Small intestine (tissue), 7 donors: ENCODE results near the gene SPAG16. TPM values are rescaled to one million over a fixed set of nuclear protein-coding genes. Genes with fewer than 3 reads are reported as not detected.
"Not testable (repeated sequence)": the region's sequence is repeated elsewhere in the genome, so short reads cannot be mapped to it uniquely, and the experiment has no call there.

Experiments used
- DNase-seq, 2 donors: peaks; one replicate each; pipeline versions ENCODE4 v3.0.0 to v3.0.0-alpha.2; 2013
- FAIRE-seq: peaks from 2 replicates; lab custom pipeline; 2012; peaks lifted over from hg19 to GRCh38; lab: Jason Lieb, UNC
- H3K27ac ChIP-seq, 3 donors: one replicate each; pipeline ENCODE4 v1.5.1; 2013; ENCODE audit warnings: low read length in 2 of 3, mild to moderate bottlenecking in 2 of 3, control low read depth in 1 of 3, inconsistent platforms in 1 of 3, low read depth in 1 of 3, moderate library complexity in 1 of 3
- H3K27me3 ChIP-seq, 3 donors: one replicate each; pipeline ENCODE4 v1.6.1; 2013; ENCODE audit warnings: low read length in 3 of 3, inconsistent platforms in 1 of 3; ENCODE audit not compliant: control insufficient read depth in 3 of 3, insufficient read depth in 3 of 3
- H3K36me3 ChIP-seq, 3 donors: one replicate each; pipeline ENCODE4 v1.6.1; 2013; ENCODE audit warnings: low read length in 3 of 3, inconsistent platforms in 1 of 3, low read depth in 1 of 3, mild to moderate bottlenecking in 1 of 3, moderate library complexity in 1 of 3; ENCODE audit not compliant: control insufficient read depth in 3 of 3, insufficient read depth in 2 of 3
- H3K4me1 ChIP-seq, 3 donors: one replicate each; pipeline ENCODE4 v1.6.1; 2013; ENCODE audit warnings: low read length in 2 of 3, inconsistent platforms in 1 of 3, low read depth in 1 of 3, mild to moderate bottlenecking in 1 of 3, moderate library complexity in 1 of 3; ENCODE audit not compliant: control insufficient read depth in 3 of 3, insufficient read depth in 2 of 3
- H3K4me3 ChIP-seq, 3 donors: one replicate each; pipeline ENCODE4 v1.5.1; 2013; ENCODE audit warnings: low read length in 3 of 3, control low read depth in 1 of 3, inconsistent platforms in 1 of 3, low read depth in 1 of 3, mild to moderate bottlenecking in 1 of 3, moderate library complexity in 1 of 3
- H3K9me3 ChIP-seq, 2 donors: one replicate each; pipeline ENCODE4 v1.6.1; 2013; ENCODE audit warnings: low read depth in 1 of 2, low read length in 1 of 2; ENCODE audit not compliant: control insufficient read depth in 2 of 2, insufficient read depth in 1 of 2
- WGBS, 3 donors: extraction: QIAGEN DNeasy Blood & Tissue Kit; methylation state at CpG; one replicate each; pipeline ENCODE4 v1.1.7; 2013; 5-methylcytosine and 5-hydroxymethylcytosine counted together
- polyA plus RNA-seq, 4 donors: library from polyadenylated mRNA; stranded (reverse) in 3 of 4; unstranded in 1 of 4; fragments of 200-250 nt in 3 of 4; fragments of 120-200 nt in 1 of 4; gene quantifications; one replicate each; pipeline versions ENCODE4 v1.2.1 to v1.2.3, GENCODE V29; 2013
- donor health status: healthy with polysubstance abuse.
- donor health status: control.
- donor health status: control.
- donor health status: Bipolar disorder and iron deficiency.
- donor health status: healthy.

Gene SPAG16
- polyA plus RNA-seq, 4 donors: 15.4 to 52.5 (median 18.9) TPM

- Histone ChIP-seq H3K27me3 (no peaks in the 10 kb centered on the region), H3K36me3 (no peaks in the 10 kb centered on the region), H3K9me3 (no peaks in the 10 kb centered on the region), H3K27ac (no peak overlapping the region), H3K4me3 (no peak overlapping the region), H3K4me1 (no peaks in the 10 kb centered on the region)
- 90 to 98% (median 95%) methylated on average over 1 of the region's 1 CpG for WGBS, 3 donors
- FAIRE-seq: peak; percentile 5
- no peak for DNase-seq
Measured at GRCh38 chr2:213376644-213377043, 92.4 kb downstream of the SPAG16 start.

DNA sequence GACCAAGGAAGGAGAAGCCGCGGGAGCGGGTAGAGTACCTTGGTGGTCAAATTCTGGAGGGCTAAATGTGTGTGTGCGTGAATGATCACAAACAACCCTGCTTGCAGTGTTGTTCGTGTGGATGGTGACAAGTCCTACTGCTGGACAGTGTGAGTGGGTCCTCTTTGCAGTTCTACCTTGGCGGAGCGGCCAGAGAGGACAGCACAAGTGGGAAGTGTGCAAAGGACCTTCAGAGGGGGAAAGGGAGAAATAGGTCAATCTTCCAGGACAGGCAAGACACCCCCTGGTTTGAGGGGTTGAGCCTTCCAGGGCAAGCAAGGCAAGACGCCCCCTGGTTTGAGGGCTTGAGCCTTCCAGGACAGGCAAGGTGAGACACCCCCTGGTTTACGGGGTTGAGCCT is 122.8 kb downstream of the SPAG16 start:
- not testable (repeated sequence) for H3K27ac ChIP-seq, H3K36me3 ChIP-seq, DNase-seq, H3K4me3 ChIP-seq, FAIRE-seq, H3K27me3 ChIP-seq
- 94 to 97% (median 95%) methylated on average over 9 of the region's 9 CpGs for WGBS, 3 donors
- peaks cover 0 to 12% of the 10 kb centered on the region in 2 donors for H3K9me3 ChIP-seq
- H3K4me1 ChIP-seq: peaks cover 0 to 13% (median 0%) of the 10 kb centered on the region in 3 donors

DNA sequence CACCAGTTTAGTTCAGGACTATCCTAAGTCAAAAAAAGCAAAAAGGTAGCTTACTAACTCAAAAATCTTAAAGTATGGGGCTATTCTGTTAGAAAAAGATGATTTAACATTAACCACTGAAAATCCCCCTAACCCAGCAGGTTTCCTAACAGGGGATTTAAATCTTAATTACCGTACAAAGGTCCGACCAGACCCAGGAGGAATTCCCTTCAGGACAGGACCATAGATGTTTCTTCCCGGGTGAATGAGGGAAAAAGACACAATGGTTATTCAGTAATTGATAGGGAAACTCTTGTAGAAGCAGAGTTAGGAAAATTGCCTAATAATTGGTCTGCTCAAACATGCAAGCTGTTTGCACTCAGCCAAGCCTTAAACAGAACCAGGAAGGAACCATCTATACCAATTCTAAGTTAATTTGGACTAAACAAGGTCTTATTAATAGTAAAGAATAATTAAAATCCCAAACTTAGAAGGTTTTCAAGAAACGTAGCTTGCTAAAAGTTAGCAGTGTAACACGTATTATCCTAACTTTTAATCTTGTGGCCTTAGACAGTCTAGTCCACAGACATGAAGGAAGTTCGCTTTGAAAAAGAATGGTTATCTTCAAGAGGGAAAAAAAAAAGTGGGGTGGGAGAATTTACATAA is 124.3 kb downstream of the SPAG16 start:
- not testable (repeated sequence) for FAIRE-seq, H3K4me3 ChIP-seq, H3K27me3 ChIP-seq, H3K36me3 ChIP-seq
- H3K4me1 ChIP-seq: peaks cover 0 to 13% (median 0%) of the 10 kb centered on the region in 3 donors
- peak in 1 of 2 donors; percentile 68 for DNase-seq
- peaks cover 0 to 12% of the 10 kb centered on the region in 2 donors for H3K9me3 ChIP-seq
- WGBS, 3 donors: 31 to 56% (median 45%) methylated on average over 6 of the region's 6 CpGs
- peak overlapping the region in 1 of 3 donors; percentile 69 for H3K27ac ChIP-seq

DNA sequence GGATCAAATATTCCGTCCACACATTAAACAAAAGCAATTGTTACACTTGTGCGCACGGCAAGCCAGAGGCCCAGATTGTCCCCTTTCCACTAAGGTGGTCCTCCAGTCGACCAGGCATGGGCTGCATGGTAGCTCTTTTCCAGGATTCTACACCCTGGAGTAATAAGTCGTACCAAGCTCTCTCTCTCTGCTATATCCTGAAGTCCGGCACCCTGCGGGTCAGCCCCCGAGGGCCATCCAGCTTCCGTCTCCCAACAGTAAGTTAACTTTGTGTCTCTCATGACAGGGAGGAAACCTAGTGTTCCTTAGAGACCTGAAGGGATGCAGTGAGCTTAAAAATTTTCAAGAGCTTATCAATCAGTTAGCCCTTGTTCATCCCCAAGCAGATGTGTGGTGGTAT is 126.4 kb downstream of the SPAG16 start:
- WGBS, 3 donors: 90 to 92% (median 91%) methylated on average over 9 of the region's 9 CpGs

DNA sequence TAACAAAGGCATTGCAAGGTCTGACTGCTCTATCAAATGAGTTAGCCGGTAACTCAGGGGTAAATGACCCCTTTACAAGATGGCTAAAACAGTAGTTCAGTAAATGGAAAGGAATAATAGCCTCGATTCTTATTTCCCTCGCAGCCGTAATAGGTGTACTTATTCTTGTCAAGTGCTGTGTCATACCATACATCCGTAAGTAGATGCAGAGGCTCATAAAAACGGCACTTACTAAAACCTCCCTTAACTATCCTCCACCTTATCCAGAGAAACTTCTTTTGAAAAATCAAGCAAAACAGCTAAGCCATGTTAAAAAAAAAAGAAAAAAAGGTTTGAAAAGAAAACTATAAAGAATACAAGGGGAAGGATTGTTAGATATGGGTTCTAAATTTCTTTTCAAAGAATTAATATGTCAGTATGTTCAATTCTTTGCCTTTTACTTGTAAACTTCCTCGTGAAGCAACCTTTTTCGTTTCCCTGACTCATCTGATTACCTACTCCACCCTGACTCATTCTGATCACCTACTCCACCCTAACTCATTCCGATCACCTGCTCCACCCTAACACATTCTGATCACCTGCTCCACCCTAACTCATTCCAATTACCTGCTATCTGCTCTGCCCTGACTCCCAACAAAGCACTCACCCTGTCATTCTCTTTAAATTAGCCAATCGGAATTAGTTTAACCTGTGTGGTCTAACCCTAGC is 127.5 kb downstream of the SPAG16 start:
- 60 to 75% (median 66%) methylated on average over 10 of the region's 10 CpGs for WGBS, 3 donors
- DNase-seq (peak; percentile 72 to 85), FAIRE-seq (peak; percentile 79)
- no peak overlapping the region for H3K4me3 ChIP-seq
- peaks cover 0 to 9% of the 10 kb centered on the region in 2 donors for H3K9me3 ChIP-seq
- peaks cover 0 to 13% (median 0%) of the 10 kb centered on the region in 3 donors for H3K4me1 ChIP-seq
- H3K27me3 ChIP-seq: no peaks in the 10 kb centered on the region
- peak overlapping the region; percentile 32 to 59 (median 36) for H3K27ac ChIP-seq
- H3K36me3 ChIP-seq: no peaks in the 10 kb centered on the region

More for the DNA sequence above, 126.4 kb downstream of the SPAG16 start:
- not testable (repeated sequence) for H3K27me3 ChIP-seq, FAIRE-seq, H3K36me3 ChIP-seq, H3K4me3 ChIP-seq, DNase-seq, H3K27ac ChIP-seq
- H3K9me3 ChIP-seq: peaks cover 0 to 12% of the 10 kb centered on the region in 2 donors
- peaks cover 0 to 13% (median 0%) of the 10 kb centered on the region in 3 donors for H3K4me1 ChIP-seq

DNA sequence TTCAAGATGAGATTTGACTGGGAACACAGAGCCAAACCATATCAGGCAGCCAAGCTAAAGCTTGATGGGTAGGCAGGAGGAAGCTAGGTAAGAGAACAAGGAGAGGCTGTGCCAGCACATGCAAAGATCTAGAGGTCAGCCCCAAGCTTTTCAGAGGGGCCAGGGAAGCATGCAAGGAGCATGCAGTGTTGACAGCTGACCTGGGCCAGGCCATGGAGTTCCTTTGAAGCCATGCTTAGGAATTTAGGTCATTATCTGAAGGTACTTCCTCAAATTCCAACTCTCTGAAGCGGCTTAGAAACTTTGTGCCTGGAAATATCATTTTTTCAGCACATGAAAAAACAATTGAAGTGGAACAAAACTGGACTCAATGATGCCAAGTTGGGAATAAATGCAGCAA is 130.8 kb downstream of the SPAG16 start:
- H3K27ac ChIP-seq: no peak overlapping the region
- H3K27me3 ChIP-seq: no peaks in the 10 kb centered on the region
- no peak for FAIRE-seq
- H3K9me3 ChIP-seq: peaks cover 0 to 4% of the 10 kb centered on the region in 2 donors
- 84 to 92% (median 85%) methylated on average over 1 of the region's 1 CpG for WGBS, 3 donors
- no peak for DNase-seq
- H3K36me3 ChIP-seq: no peaks in the 10 kb centered on the region
- no peak overlapping the region for H3K4me3 ChIP-seq
- peaks cover 0 to 6% (median 0%) of the 10 kb centered on the region in 3 donors for H3K4me1 ChIP-seq

DNA sequence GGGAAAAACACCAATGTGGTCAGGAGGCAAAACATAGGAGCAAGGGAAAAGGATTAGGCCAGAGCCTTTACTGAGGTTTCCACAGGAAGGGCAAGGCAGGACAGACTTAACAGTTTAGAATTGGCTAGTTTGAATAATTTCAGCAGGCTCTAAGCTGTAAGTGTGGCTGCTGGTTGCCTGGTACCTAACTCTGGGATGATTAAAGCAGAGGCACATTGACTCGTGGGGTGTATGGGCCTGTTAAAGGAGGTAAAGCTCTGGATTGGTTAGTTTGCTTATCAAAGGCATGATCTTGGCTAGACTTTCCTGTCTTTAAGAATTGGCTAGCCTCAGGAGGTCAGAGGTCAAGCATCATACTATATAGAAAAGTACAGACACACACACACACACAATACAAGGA is 132.6 kb downstream of the SPAG16 start:
- DNase-seq (no peak), FAIRE-seq (no peak)
- H3K27ac ChIP-seq: no peak overlapping the region
- no peaks in the 10 kb centered on the region for H3K36me3 ChIP-seq
- 46 to 52% (median 46%) methylated on average over 1 of the region's 1 CpG for WGBS, 3 donors
- H3K4me1 ChIP-seq: no peaks in the 10 kb centered on the region
- H3K4me3 ChIP-seq: no peak overlapping the region
- H3K27me3 ChIP-seq: no peaks in the 10 kb centered on the region
- peaks cover 0 to 12% of the 10 kb centered on the region in 2 donors for H3K9me3 ChIP-seq

DNA sequence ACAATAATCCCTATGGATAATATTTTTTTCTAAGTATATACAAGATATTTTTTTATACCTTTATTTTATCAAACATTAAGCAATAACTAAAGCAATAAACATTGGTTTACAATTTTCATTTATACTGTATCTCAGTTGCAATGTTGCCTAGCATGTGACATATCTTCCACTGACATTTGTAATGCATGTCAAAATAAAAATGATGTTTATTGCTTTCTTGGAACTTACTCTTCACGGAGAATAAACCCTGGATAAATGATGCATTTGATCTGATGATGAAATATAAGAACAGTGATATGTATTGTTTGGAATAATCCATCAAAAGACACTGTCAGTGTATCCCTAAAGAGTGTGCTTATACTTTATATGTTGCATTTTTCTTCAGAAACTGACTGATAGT is 135.7 kb downstream of the SPAG16 start:
- Histone ChIP-seq H3K27ac (no peak overlapping the region), H3K27me3 (no peaks in the 10 kb centered on the region), H3K4me3 (no peak overlapping the region), H3K9me3 (peaks cover 0 to 13% of the 10 kb centered on the region in 2 donors), H3K36me3 (no peaks in the 10 kb centered on the region), H3K4me1 (no peaks in the 10 kb centered on the region)
- no peak for FAIRE-seq
- WGBS, 3 donors: 43 to 69% (median 53%) methylated on average over 1 of the region's 1 CpG
- no peak for DNase-seq
